Activated CD8-positive, alpha-beta memory T cell treated with anti-CD3 and anti-CD28 coated beads for 1 hour (primary cell): ENCODE results near the gene PRIMA1.

Source experiments
- DNase-seq, 2 donors: peaks; one replicate each; pipeline ENCODE4 v3.0.0-alpha.2; 2020; ENCODE audit warnings: low read depth in 1 of 2; ENCODE audit errors: extremely low read depth in 1 of 2

The PRIMA1 gene

GRCh38 chr14:93734086-93734822 lies 54.0 kb downstream of the PRIMA1 start:
- no peak for DNase-seq

GRCh38 chr14:93733631-93734030 lies 54.7 kb downstream of the PRIMA1 start:
- DNase-seq = no peak

- no peak for DNase-seq
Observed at GRCh38 chr14:93733231-93733630, 55.1 kb downstream of the PRIMA1 start.

GRCh38 chr14:93732524-93732923 lies 55.8 kb downstream of the PRIMA1 start:
- no peak for DNase-seq

GRCh38 chr14:93731753-93732152 lies 56.5 kb downstream of the PRIMA1 start:
- no peak for DNase-seq

GRCh38 chr14:93729993-93730392 lies 58.3 kb downstream of the PRIMA1 start:
- no peak for DNase-seq

- DNase-seq = no peak
Observed at GRCh38 chr14:93728651-93729016, 59.7 kb downstream of the PRIMA1 start.

GRCh38 chr14:93727917-93728650 lies 60.2 kb downstream of the PRIMA1 start:
- DNase-seq = no peak

- no peak for DNase-seq
Observed at GRCh38 chr14:93727039-93727740, 61.1 kb downstream of the PRIMA1 start.

- DNase-seq = no peak
Observed at GRCh38 chr14:93725993-93726392, 62.3 kb downstream of the PRIMA1 start.

- no peak for DNase-seq
Observed at GRCh38 chr14:93725002-93725582, 63.2 kb downstream of the PRIMA1 start.

GRCh38 chr14:93723001-93723400 lies 65.3 kb downstream of the PRIMA1 start:
- DNase-seq = no peak

- no peak for DNase-seq
Observed at GRCh38 chr14:93720981-93721483, 67.3 kb downstream of the PRIMA1 start.

GRCh38 chr14:93720076-93720815 lies 68.0 kb downstream of the PRIMA1 start:
- DNase-seq = no peak

- no peak for DNase-seq
Observed at GRCh38 chr14:93719256-93719655, 69.0 kb downstream of the PRIMA1 start.

GRCh38 chr14:93717668-93718320 lies 70.5 kb downstream of the PRIMA1 start:
- no peak for DNase-seq

- no peak for DNase-seq
Observed at GRCh38 chr14:93716746-93717667, 71.3 kb downstream of the PRIMA1 start.

GRCh38 chr14:93716002-93716745 lies 72.1 kb downstream of the PRIMA1 start:
- DNase-seq = no peak
